HG02678 (cell line): ENCODE measurements around the gene SVBP.
"Not testable (repeated sequence)": the region's sequence is repeated elsewhere in the genome, so short reads cannot be mapped to it uniquely, and the experiment has no call there.

Experiments used
- ATAC-seq: cut with Tn5 transposase; IDR thresholded peaks from one replicate; pipeline ENCODE4 v1.9.1; 2021; ENCODE audit warnings: mild to moderate bottlenecking, moderate library complexity; ENCODE audit not compliant: unreplicated experiment

Gene SVBP

GRCh38 chr1:42841440-42842147, 24.4 kb upstream of the SVBP start:
- ATAC-seq = no peak

- ATAC-seq = no peak
Measured at GRCh38 chr1:42841010-42841409, 23.8 kb upstream of the SVBP start.

GRCh38 chr1:42838482-42839190, 21.4 kb upstream of the SVBP start:
- no peak for ATAC-seq

GRCh38 chr1:42837709-42838108, 20.5 kb upstream of the SVBP start:
- no peak for ATAC-seq

- ATAC-seq = no peak
Measured at GRCh38 chr1:42835422-42835821, 18.2 kb upstream of the SVBP start.

- ATAC-seq = no peak
Measured at GRCh38 chr1:42834803-42835202, 17.6 kb upstream of the SVBP start.

GRCh38 chr1:42833981-42834380, 16.8 kb upstream of the SVBP start:
- ATAC-seq = no peak

- no peak for ATAC-seq
Measured at GRCh38 chr1:42832641-42833240, 15.5 kb upstream of the SVBP start.

GRCh38 chr1:42831273-42831672, 14.1 kb upstream of the SVBP start:
- no peak for ATAC-seq

GRCh38 chr1:42830631-42831030, 13.4 kb upstream of the SVBP start:
- ATAC-seq = no peak

- no peak for ATAC-seq
Measured at GRCh38 chr1:42825036-42825851, 8.0 kb upstream of the SVBP start.

- ATAC-seq = no peak
Measured at GRCh38 chr1:42824481-42825035, 7.4 kb upstream of the SVBP start.

- ATAC-seq = no peak
Measured at GRCh38 chr1:42822800-42823392, 5.7 kb upstream of the SVBP start.

- no peak for ATAC-seq
Measured at GRCh38 chr1:42821690-42822089, 4.5 kb upstream of the SVBP start.

GRCh38 chr1:42820813-42821212, 3.6 kb upstream of the SVBP start:
- no peak for ATAC-seq

GRCh38 chr1:42817976-42818375, 779 bp upstream of the SVBP start:
- ATAC-seq = no peak

GRCh38 chr1:42817440-42817767, 207 bp upstream of the SVBP start:
- no peak for ATAC-seq

- no peak for ATAC-seq
Measured at GRCh38 chr1:42815941-42816584, 1.1 kb downstream of the SVBP start.

GRCh38 chr1:42814815-42815214, 2.4 kb downstream of the SVBP start:
- not testable (repeated sequence) for ATAC-seq

- no peak for ATAC-seq
Measured at GRCh38 chr1:42807056-42807668, 10.0 kb downstream of the SVBP start.
